Spleen (tissue), 7 donors: ENCODE measurements around the gene C6orf132.

Experiments
- POLR2A ChIP-seq, 3 donors: fragments of 450-650 bp; IDR thresholded peaks; one replicate each; pipeline ENCODE4 v1.5.1; 2017; ENCODE audit warnings: antibody characterized with exemption in 3 of 3, mild to moderate bottlenecking in 1 of 3
- TF ChIP-seq, protein P1 (sequence below), 11 experiments: fragments of 200-600 bp in 7 of 11; fragments of 450-650 bp in 4 of 11; sonication (generic) in 4 of 11; IDR thresholded peaks in 8 of 11; conservative IDR thresholded peaks in 3 of 11; 1 replicate in 7 of 11; 2 replicates in 4 of 11; pipeline versions ENCODE4 v1.4.0 to v1.8.0; 2016 to 2021; ENCODE audit warnings: antibody characterized with exemption in 11 of 11, inconsistent platforms in 4 of 11, mild to moderate bottlenecking in 1 of 11
- donor health status: DM: no; HTN: no; CAD: no; lungs with moderate emphysema.
- donor health status: DM: no; HTN: no; CAD: no.
- donor health status: DM: no; HTN: no; CAD: no.

GRCh38 chr6:42106112-42107023 lies 36.1 kb downstream of the C6orf132 start:
- no peak for TF ChIP-seq POLR2A (IDR thresholded peaks at IDR 0.05)
- TF ChIP-seq, protein P1, sequence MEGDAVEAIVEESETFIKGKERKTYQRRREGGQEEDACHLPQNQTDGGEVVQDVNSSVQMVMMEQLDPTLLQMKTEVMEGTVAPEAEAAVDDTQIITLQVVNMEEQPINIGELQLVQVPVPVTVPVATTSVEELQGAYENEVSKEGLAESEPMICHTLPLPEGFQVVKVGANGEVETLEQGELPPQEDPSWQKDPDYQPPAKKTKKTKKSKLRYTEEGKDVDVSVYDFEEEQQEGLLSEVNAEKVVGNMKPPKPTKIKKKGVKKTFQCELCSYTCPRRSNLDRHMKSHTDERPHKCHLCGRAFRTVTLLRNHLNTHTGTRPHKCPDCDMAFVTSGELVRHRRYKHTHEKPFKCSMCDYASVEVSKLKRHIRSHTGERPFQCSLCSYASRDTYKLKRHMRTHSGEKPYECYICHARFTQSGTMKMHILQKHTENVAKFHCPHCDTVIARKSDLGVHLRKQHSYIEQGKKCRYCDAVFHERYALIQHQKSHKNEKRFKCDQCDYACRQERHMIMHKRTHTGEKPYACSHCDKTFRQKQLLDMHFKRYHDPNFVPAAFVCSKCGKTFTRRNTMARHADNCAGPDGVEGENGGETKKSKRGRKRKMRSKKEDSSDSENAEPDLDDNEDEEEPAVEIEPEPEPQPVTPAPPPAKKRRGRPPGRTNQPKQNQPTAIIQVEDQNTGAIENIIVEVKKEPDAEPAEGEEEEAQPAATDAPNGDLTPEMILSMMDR (IDR thresholded peaks at IDR 0.05 in 8 of 11, conservative IDR thresholded peaks at IDR 0.05 in 3 of 11), result no peak
